BE2C (cell line): ENCODE data around the gene AMPD1. TPM values are rescaled to one million over a fixed set of nuclear protein-coding genes. Genes with fewer than 3 reads are reported as not detected.

Source experiments
- DNase-seq: peaks from one replicate; pipeline ENCODE4 v3.0.0-alpha.2; 2020
- H3K27me3 ChIP-seq: fragments of 250-450 bp; sonication (Bioruptor Pico); 2 replicates; pipeline ENCODE4 v1.5.1; 2020; ENCODE audit warnings: mild to moderate bottlenecking
- H3K36me3 ChIP-seq: fragments of 250-450 bp; sonication (Bioruptor Pico); 2 replicates; pipeline ENCODE4 v1.5.1; 2020; ENCODE audit warnings: mild to moderate bottlenecking
- H3K4me1 ChIP-seq: fragments of 250-450 bp; sonication (Bioruptor Pico); 2 replicates; pipeline ENCODE4 v1.5.1; 2020
- H3K4me3 ChIP-seq: 2 replicates; pipeline ENCODE4 v1.5.1; 2011; ENCODE audit warnings: low read depth, low read length
- H3K9me3 ChIP-seq: fragments of 250-450 bp; sonication (Bioruptor Pico); 2 replicates; pipeline ENCODE4 v1.5.1; 2020
- polyA plus RNA-seq: library from polyadenylated mRNA; unstranded; fragments of >200 nt; gene quantifications from one replicate; pipeline ENCODE4 v1.2.1, GENCODE V29; 2012; ENCODE audit warnings: low read depth, missing spikeins; ENCODE audit not compliant: insufficient read length, insufficient read depth
- TF ChIP-seq, protein P1 (sequence below): IDR thresholded peaks from 2 replicates; pipeline ENCODE4 v1.5.1; 2012; ENCODE audit warnings: mild to moderate bottlenecking, low read depth, low read length

AMPD1 gene
- not detected for polyA plus RNA-seq

DNA sequence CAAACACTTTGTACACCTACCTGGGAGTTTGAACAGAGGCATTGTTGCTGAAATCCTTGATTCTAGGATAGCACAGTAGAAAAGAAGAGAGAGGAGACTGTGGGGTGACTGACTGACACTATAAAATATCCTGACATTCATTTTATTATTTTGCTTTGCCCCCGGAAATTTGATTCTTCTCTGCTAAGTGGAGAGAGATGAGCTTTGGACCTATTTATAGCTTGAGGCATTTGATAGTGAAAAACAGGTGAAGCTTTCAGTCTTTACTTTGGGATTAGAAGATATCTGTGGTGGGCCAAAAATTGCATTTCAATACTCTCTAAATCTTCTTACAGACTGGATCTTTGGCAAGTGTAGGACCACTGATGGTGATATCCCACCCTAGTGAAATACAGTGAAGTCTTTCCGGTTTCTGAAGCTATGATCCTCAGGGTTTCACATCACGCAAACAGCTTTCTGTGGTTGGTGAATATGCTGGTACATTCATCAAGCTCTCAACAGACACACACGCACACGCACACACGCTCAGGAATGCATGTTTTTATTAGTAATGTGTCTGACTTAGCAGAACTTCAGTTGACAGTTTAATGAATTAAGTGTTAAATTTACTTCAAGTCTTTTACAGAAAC, at the start of gene AMPD1:
TSS of gene AMPD1 (minus strand) at position 117 of the 629 bp plus-strand sequence. CDS start at position 42, 75 bp downstream.
- H3K36me3 ChIP-seq = no peaks in the 10 kb centered on the region
- no peak for DNase-seq
- H3K4me3 ChIP-seq = no peak within 1 kb of the TSS
- peaks cover 30% of the 10 kb centered on the region for H3K27me3 ChIP-seq
- TF ChIP-seq, protein P1, sequence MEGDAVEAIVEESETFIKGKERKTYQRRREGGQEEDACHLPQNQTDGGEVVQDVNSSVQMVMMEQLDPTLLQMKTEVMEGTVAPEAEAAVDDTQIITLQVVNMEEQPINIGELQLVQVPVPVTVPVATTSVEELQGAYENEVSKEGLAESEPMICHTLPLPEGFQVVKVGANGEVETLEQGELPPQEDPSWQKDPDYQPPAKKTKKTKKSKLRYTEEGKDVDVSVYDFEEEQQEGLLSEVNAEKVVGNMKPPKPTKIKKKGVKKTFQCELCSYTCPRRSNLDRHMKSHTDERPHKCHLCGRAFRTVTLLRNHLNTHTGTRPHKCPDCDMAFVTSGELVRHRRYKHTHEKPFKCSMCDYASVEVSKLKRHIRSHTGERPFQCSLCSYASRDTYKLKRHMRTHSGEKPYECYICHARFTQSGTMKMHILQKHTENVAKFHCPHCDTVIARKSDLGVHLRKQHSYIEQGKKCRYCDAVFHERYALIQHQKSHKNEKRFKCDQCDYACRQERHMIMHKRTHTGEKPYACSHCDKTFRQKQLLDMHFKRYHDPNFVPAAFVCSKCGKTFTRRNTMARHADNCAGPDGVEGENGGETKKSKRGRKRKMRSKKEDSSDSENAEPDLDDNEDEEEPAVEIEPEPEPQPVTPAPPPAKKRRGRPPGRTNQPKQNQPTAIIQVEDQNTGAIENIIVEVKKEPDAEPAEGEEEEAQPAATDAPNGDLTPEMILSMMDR = no peak
- no peaks in the 10 kb centered on the region for H3K9me3 ChIP-seq
- no peaks in the 10 kb centered on the region for H3K4me1 ChIP-seq

DNA sequence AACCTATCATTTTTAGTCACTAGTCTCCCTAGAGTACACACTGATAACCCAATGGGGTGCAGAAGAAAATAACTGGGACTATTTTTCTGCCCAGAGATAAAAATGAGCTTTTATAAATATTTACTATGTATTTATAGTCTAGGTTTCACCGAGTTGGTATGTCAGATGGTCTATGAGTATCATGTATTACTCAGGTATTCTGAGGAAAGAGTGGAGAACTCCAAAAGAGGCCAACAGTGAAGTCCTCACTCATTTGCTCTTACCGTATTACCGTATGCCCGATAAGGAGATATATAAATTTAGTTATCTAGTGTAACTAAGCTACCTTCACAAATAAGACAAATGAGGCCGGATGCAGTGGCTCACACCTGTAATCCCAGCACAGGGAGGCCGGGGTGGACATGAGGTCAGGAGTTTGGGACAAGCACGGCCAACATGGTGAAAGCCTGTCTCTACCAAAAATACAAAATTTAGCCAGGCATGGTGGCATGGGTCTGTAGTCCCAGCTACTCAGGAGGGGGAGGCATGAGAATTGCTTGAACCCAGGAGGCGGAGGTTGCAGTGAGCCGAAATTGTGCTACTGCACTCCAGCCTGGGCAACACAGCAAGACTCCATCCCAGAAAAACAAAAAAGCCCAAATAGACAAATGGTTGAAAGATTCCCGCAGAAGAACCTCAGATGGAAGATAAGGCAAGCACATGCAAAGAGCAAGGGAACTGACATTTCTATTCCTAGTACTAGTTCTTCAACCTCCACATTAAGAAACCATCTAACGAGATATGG, 46.8 kb upstream of the AMPD1 start:
- Histone ChIP-seq H3K9me3 (no peaks in the 10 kb centered on the region), H3K4me3 (no peak overlapping the region), H3K36me3 (peaks cover 90% of the 10 kb centered on the region), H3K4me1 (no peaks in the 10 kb centered on the region), H3K27me3 (no peaks in the 10 kb centered on the region)
- TF ChIP-seq, protein P1 = no peak
- no peak for DNase-seq

DNA sequence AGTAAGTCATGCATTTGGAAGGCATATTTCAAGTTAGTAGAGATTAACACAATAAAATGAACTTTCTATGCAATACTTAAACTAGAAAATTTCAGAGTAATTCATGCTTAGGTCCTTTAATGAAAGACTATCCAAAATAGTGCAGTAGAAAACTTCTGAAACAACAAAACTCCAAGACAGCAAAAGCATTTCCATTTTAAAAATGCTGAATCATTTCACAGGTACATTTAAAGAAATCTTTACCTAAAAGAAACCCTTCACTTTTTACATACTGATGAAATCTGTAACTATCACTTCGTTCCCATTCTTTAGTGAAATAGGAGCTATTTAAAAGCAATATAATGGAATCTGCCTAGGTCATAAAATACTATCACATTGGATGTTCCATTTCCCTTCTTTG, 45.0 kb upstream of the AMPD1 start:
- no peak for DNase-seq
- no peaks in the 10 kb centered on the region for H3K27me3 ChIP-seq
- no peaks in the 10 kb centered on the region for H3K9me3 ChIP-seq
- H3K4me3 ChIP-seq = no peak overlapping the region
- TF ChIP-seq, protein P1 = no peak
- H3K36me3 ChIP-seq = peaks cover 90% of the 10 kb centered on the region
- no peaks in the 10 kb centered on the region for H3K4me1 ChIP-seq

DNA sequence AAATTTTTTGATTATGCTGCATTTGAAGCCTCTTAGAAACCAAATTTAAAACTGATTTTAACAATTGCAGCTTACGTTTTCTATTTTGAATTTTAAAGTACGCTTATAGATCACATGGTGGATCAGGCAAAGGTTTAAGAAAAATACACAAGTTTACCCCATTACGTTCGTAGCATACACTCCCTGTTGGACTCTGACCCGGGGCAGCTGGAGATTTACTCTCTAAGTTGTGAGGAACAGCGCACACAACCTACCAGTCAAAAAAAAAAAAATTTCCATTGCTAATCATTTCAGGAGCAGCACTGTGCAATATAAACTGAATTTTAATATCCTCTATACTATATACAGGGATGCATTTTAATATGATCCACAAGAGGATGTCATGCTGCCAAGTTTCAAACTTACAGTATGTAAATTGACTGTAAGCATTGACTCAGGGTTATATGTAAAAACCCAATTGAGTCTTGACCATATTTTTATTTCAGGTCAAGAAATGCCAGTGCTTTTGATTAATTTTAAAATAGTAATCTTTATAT, 42.0 kb upstream of the AMPD1 start:
- peaks cover 92% of the 10 kb centered on the region for H3K36me3 ChIP-seq

DNA sequence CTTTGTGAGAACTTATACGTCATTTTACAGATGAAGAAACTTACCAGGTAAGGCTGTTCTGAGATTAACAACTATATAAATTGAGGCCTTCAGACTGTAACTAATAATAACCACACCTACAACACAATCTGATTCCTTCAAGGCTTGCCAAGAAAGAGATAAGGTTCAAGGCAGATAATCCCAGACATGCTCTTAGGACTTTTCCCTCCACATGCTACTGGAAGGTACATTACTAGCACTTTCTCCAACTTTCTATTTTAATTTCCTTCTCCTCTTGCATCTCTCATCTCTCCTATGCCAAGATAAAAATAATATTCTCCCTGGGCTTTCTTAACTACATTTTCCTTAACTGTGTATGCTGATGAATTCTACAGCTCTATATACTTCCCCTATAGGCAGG, 40.1 kb upstream of the AMPD1 start:
- no peaks in the 10 kb centered on the region for H3K4me1 ChIP-seq
- H3K27me3 ChIP-seq = no peaks in the 10 kb centered on the region
- no peak overlapping the region for H3K4me3 ChIP-seq
- no peaks in the 10 kb centered on the region for H3K9me3 ChIP-seq
- no peak for DNase-seq
- H3K36me3 ChIP-seq = peaks cover 93% of the 10 kb centered on the region
- TF ChIP-seq, protein P1 = no peak

More for the DNA sequence above, 42.0 kb upstream of the AMPD1 start:
- no peaks in the 10 kb centered on the region for H3K4me1 ChIP-seq
- no peaks in the 10 kb centered on the region for H3K27me3 ChIP-seq
- TF ChIP-seq, protein P1 = no peak
- DNase-seq = no peak
- no peak overlapping the region for H3K4me3 ChIP-seq
- H3K9me3 ChIP-seq = no peaks in the 10 kb centered on the region
